Activated B cell treated with CpG ODN at 0.5 μM for 24 hours (primary cell): ENCODE results near the gene PTPN2. TPM values are rescaled to one million over a fixed set of nuclear protein-coding genes. Genes with fewer than 3 reads are reported as not detected.

Experiments
- ATAC-seq: fragments of 200-7000 bp; cut with Tn5 transposase; one replicate; pipeline ENCODE4 v1.10.0; 2021; ENCODE audit warnings: low read depth, mild to moderate bottlenecking, moderate library complexity
- CTCF ChIA-PET: fragments of 350-600 bp; sonication (Branson Sonifier 250); formaldehyde crosslinking; loops from one replicate; lab custom pipeline; 2021; ENCODE audit warnings: antibody characterized with exemption; lab: Charles Lee
- POLR2A ChIA-PET: fragments of 350-600 bp; sonication (Branson Sonifier 250); formaldehyde crosslinking; loops from one replicate; lab custom pipeline; 2021; ENCODE audit warnings: antibody characterized with exemption; lab: Charles Lee
- DNase-seq: peaks from one replicate; pipeline ENCODE4 v3.0.0; 2022
- H3K27ac Mint-ChIP-seq: one replicate; pipeline ENCODE4 v1.8.0; 2020; ENCODE audit warnings: mixed read lengths
- H3K27me3 Mint-ChIP-seq: one replicate; pipeline ENCODE4 v1.8.0; 2021; ENCODE audit warnings: mixed read lengths
- H3K36me3 Mint-ChIP-seq: one replicate; pipeline ENCODE4 v1.8.0; 2021; ENCODE audit warnings: low read depth, mixed read lengths
- H3K4me1 Mint-ChIP-seq: one replicate; pipeline ENCODE4 v1.8.0; 2021; ENCODE audit warnings: mixed read lengths
- H3K4me3 Mint-ChIP-seq: one replicate; pipeline ENCODE4 v1.8.0; 2020; ENCODE audit warnings: mild to moderate bottlenecking, mixed read lengths
- H3K9me3 Mint-ChIP-seq: one replicate; pipeline ENCODE4 v1.8.0; 2020; ENCODE audit warnings: mixed read lengths
- intact Hi-C: fragments of 100-400 bp; cut with micrococcal nuclease; formaldehyde crosslinking; loops from one replicate; pipeline ENCODE4 v1.15.1; 2024
- total RNA-seq: library from RNA; stranded (reverse); gene quantifications from 2 replicates; pipeline ENCODE4 v1.2.3, GENCODE V29; 2022
- TF ChIP-seq, protein P1 (sequence below): fragments of 200-600 bp; IDR thresholded peaks from one replicate; pipeline ENCODE4 v1.8.0; 2022; ENCODE audit warnings: antibody characterized with exemption, mild to moderate bottlenecking

The PTPN2 gene
- total RNA-seq, 1 donor from 2014 or later = 76.5 TPM

DNA sequence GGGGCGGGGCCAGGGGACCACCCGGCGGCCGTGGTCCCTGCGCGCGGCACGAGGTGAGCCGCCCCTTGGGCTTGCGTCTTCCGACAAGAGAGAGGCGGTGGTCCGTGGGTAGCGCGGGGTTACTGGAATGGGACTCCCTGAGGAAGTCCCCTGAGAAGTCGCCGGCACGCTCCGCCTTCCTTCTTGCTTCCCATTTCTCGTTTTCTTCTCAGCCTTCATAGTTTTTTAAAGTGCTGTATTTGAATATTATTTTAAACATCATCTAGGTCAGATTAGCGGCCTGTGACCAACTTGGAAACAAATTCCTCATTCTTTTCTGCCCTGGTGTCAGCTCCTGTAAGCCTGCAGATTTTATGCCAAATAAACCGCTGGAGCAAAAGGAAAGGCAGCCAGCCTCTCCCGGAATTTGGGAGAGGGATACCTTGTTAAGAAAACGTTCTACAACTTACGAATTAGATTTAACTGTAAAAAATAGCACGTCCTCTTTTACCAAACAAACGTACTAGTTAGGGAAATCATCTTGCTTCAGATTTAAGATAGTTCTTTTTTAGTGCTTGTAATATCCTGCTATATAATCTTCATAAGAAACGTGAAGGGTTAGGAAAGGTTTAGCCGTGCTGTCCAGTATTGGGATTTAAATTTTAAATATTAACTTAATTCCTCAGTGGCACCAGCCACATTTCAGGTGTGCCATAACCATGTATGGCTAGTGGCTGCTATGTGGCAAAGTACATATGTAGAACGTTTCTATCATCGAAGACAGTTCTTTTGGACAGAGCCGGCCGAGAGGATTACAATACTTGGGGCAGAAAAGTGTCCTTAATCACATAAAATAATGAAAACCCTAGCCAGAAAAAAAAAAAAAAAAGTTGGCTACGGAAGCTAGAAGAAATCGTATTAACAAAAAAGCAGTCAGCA, 628 bp upstream of the PTPN2 start:
- peaks cover 7% of the 10 kb centered on the region for H3K36me3 Mint-ChIP-seq
- peak overlapping the region; percentile 87 for H3K4me3 Mint-ChIP-seq
- TF ChIP-seq, protein P1, sequence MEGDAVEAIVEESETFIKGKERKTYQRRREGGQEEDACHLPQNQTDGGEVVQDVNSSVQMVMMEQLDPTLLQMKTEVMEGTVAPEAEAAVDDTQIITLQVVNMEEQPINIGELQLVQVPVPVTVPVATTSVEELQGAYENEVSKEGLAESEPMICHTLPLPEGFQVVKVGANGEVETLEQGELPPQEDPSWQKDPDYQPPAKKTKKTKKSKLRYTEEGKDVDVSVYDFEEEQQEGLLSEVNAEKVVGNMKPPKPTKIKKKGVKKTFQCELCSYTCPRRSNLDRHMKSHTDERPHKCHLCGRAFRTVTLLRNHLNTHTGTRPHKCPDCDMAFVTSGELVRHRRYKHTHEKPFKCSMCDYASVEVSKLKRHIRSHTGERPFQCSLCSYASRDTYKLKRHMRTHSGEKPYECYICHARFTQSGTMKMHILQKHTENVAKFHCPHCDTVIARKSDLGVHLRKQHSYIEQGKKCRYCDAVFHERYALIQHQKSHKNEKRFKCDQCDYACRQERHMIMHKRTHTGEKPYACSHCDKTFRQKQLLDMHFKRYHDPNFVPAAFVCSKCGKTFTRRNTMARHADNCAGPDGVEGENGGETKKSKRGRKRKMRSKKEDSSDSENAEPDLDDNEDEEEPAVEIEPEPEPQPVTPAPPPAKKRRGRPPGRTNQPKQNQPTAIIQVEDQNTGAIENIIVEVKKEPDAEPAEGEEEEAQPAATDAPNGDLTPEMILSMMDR = no peak
- intact Hi-C loops = loop anchor here (1.0 to 10.0 kb wide), 11 partner anchors 9 to 1248 kb away; partner anchors contain the start of genes CEP192, CHMP1B, FAM210A and IMPA2
- H3K27ac Mint-ChIP-seq = peak overlapping the region; percentile 93
- ATAC-seq = no peak
- POLR2A ChIA-PET = interaction anchor here (0.5 to 4.4 kb wide), 24 partner anchors 8 to 842 kb away, joined by 3 to 45 read pairs (median 8); partner anchors contain the start of genes AFG3L2, CEP192, CEP76 and FAM210A
- no peaks in the 10 kb centered on the region for H3K27me3 Mint-ChIP-seq
- H3K9me3 Mint-ChIP-seq = no peaks in the 10 kb centered on the region
- CTCF ChIA-PET = interaction anchor here (0.8 to 2.6 kb wide), 7 partner anchors 9 to 140 kb away, joined by 3 to 15 read pairs (median 4); partner anchors contain the start of gene SEH1L
- peaks cover 64% of the 10 kb centered on the region for H3K4me1 Mint-ChIP-seq
- no peak for DNase-seq

DNA sequence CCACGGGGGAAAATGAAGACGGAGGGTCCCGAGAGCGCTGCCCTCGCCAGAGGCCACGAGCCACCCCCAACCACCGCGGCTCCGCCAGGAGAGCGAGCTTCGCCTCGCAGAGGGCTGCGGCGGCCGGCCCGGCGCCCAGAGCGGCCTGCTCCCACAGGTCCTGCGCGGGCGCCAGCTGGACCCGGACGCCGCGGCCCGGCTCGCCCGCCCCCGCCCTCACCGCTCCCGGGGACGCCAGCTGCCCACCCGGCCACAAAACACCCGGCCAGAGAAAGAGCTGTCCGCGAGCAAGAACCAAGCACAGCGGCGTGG, 709 bp downstream of the PTPN2 start:
- intact Hi-C loops = loop anchor here (1.0 to 10.0 kb wide), 9 partner anchors 181 to 1249 kb away; partner anchors contain the start of genes AFG3L2, CEP76, CHMP1B and IMPA2
- ATAC-seq (no peak), DNase-seq (no peak)
- peaks cover 75% of the 10 kb centered on the region for H3K4me1 Mint-ChIP-seq
- H3K27me3 Mint-ChIP-seq = no peaks in the 10 kb centered on the region
- ChIA-PET POLR2A (interaction anchor here (0.5 to 4.4 kb wide), 47 partner anchors 8 to 1009 kb away, joined by 3 to 45 read pairs (median 5); partner anchors contain the start of genes AFG3L2, CEP192, CEP76 and FAM210A), CTCF (interaction anchor here (1.0 to 1.4 kb wide), 2 partner anchors 10 to 51 kb away, joined by 3 to 4 read pairs; no protein-coding TSS in a partner anchor)
- TF ChIP-seq, protein P1 = no peak
- H3K4me3 Mint-ChIP-seq = peak overlapping the region; percentile 94
- peaks cover 9% of the 10 kb centered on the region for H3K36me3 Mint-ChIP-seq
- peak overlapping the region; percentile 90 for H3K27ac Mint-ChIP-seq
- no peaks in the 10 kb centered on the region for H3K9me3 Mint-ChIP-seq

DNA sequence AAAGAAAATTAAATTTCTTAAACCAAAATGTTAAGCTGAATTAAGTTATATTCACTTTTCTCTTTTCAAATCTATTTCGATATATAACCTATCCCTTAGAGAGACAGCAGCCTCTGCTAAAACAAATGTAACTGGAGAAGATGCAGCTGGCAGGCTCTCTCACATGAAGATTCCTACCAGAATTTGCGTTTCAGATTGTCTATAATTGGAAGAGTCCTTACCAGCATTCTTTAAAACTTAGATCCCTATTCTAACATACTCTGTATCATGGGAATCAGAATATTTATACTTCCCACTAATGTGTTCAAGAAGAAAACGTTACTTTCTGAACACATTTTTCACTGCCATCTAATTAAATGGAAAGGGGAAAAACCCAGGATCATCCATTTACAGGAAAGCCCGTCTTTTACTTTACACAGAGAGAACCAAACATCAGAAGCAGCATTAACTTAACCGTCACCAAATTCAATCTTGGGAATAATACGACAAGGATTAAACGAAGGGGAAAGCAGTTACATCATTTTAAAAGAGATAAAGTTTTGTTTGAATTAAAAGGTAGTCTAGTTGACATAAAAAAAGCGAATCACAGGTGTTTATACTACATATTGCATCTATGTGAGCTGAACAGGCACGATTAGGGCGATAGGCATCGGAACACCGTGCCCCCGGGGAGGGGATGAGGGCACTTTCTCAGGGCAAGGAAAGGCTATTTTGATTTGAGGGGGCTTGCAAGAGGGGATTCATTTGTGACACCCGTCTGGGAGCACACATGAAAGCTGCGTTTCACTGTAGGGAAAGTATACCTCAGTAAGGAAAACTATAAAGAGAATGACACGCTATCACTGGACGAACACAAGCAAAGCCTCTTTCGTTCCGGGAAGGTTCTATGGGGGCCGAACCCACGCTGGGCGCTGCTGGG, 1.3 kb downstream of the PTPN2 start:
- no peaks in the 10 kb centered on the region for H3K9me3 Mint-ChIP-seq
- ATAC-seq (no peak), DNase-seq (no peak)
- TF ChIP-seq, protein P1 = no peak
- H3K4me3 Mint-ChIP-seq = peak overlapping the region; percentile 94
- CTCF ChIA-PET = interaction anchor here (0.8 to 1.4 kb wide), 2 partner anchors 8 to 11 kb away, joined by 3 to 4 read pairs; no protein-coding TSS in a partner anchor
- H3K27ac Mint-ChIP-seq = peak overlapping the region; percentile 90
- H3K4me1 Mint-ChIP-seq = peaks cover 81% of the 10 kb centered on the region
- H3K27me3 Mint-ChIP-seq = no peaks in the 10 kb centered on the region
- intact Hi-C loops = loop anchor here (1.0 to 10.0 kb wide), 9 partner anchors 180 to 1250 kb away; partner anchors contain the start of genes AFG3L2, CEP76, CHMP1B and IMPA2
- H3K36me3 Mint-ChIP-seq = peaks cover 9% of the 10 kb centered on the region
- POLR2A ChIA-PET = interaction anchor here (0.5 to 4.4 kb wide), 45 partner anchors 8 to 1010 kb away, joined by 3 to 45 read pairs (median 5); partner anchors contain the start of genes AFG3L2, CEP192, CEP76 and FAM210A

DNA sequence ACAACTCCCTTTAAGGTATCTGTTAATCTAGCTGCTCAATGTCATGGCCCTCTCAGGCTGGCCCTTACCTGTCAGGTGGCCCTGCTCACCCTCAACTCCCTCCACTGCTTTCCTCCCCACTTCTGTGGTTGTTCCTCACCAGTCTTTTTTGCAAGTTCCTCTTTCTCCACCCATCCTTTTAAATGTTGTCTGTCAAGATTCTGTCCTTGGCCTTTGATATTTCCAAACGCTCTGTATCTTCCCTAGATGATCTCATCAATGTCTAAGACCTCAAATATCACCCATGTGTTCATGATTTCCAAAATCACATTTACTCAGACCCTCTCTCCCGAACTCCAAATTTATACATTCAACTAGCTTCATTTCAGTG, 3.5 kb downstream of the PTPN2 start:
- Mint-ChIP-seq H3K4me3 (peak overlapping the region; percentile 75), H3K27me3 (no peaks in the 10 kb centered on the region), H3K4me1 (peaks cover 86% of the 10 kb centered on the region), H3K36me3 (peaks cover 13% of the 10 kb centered on the region), H3K27ac (peak overlapping the region; percentile 72), H3K9me3 (no peaks in the 10 kb centered on the region)
- TF ChIP-seq, protein P1 = no peak
- ATAC-seq = no peak
- ChIA-PET CTCF (interaction anchor here (1.9 kb wide), 1 partner anchor 13 kb away, joined by 5 read pairs; no protein-coding TSS in a partner anchor), POLR2A (interaction anchor here (0.8 to 1.0 kb wide), 2 partner anchors 42 to 68 kb away, joined by 3 read pairs; partner anchors contain the start of gene SEH1L)
- intact Hi-C loops = loop anchor here (2.0 to 10.0 kb wide), 7 partner anchors 24 to 1252 kb away; partner anchors contain the start of genes CHMP1B, IMPA2, TUBB6 and ZNF519
- no peak for DNase-seq
